BJ (cell line): ENCODE results near the gene PSMB7. TPM values are rescaled to one million over a fixed set of nuclear protein-coding genes. Genes with fewer than 3 reads are reported as not detected.

Experiments used
- CTCF ChIA-PET: fragments of 350-600 bp; formaldehyde crosslinking; extraction: SDS; loops from one replicate; lab custom pipeline; 2021; ENCODE audit warnings: antibody characterized with exemption, inconsistent platforms; lab: Yijun Ruan, JAX
- POLR2A ChIA-PET: fragments of 300-600 bp; sonication (Branson Sonifier 250); formaldehyde crosslinking; extraction: SDS; loops from one replicate; lab custom pipeline; 2021; ENCODE audit warnings: antibody characterized with exemption; lab: Charles Lee
- DNase-seq: peaks from one replicate; pipeline ENCODE4 v3.0.0-alpha.2; 2011; ENCODE audit warnings: low read depth
- H3K27me3 ChIP-seq: 2 replicates; pipeline ENCODE4 v1.6.0; 2011; ENCODE audit warnings: low read length; ENCODE audit not compliant: control insufficient read depth, insufficient read depth
- H3K36me3 ChIP-seq: 2 replicates; pipeline ENCODE4 v1.5.1; 2011; ENCODE audit warnings: low read length; ENCODE audit not compliant: control insufficient read depth, insufficient read depth
- H3K4me3 ChIP-seq: 2 replicates; pipeline ENCODE4 v1.5.1; 2011; ENCODE audit warnings: low read depth, mild to moderate bottlenecking, control low read depth, low read length
- CTCF ChIP-seq: IDR thresholded peaks from 2 replicates; pipeline ENCODE4 v1.5.1; 2011; ENCODE audit warnings: low read depth, mild to moderate bottlenecking, control low read depth, inconsistent platforms, low read length, moderate library complexity; ENCODE audit not compliant: insufficient read depth
- polyA plus RNA-seq: library from polyadenylated mRNA; depleted of rRNA; stranded (reverse); fragments of >200 nt; gene quantifications from 2 replicates; pipeline ENCODE4 v1.2.3, GENCODE V29; 2011

The PSMB7 gene
- polyA plus RNA-seq, 1 experiment, result 325 TPM

DNA sequence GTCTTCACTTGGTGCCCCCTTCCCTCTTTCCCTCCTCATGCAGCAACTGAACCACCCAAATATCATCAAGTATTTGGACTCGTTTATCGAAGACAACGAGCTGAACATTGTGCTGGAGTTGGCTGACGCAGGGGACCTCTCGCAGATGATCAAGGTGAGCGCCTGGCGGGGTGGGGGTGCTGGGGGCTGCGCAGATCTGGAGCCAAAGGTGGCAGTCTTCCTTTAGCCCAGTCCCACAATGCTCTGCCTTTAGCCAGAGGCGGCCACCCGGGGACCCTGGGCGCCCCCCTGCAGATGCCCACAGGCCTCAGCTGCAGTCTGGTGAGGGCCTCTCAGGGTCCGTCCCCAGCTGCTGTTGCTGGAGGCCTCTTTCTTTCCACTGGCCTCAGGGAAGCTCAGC lies 93.8 kb downstream of the PSMB7 start:
- POLR2A ChIA-PET, result no interaction called here
- peaks cover 43% of the 10 kb centered on the region for H3K36me3 ChIP-seq

GRCh38 chr9:124320062-124320973 lies 94.9 kb downstream of the PSMB7 start:
- CTCF ChIA-PET, result interaction anchor here (0.6 to 3.8 kb wide), 14 partner anchors 9 to 193 kb away, joined by 3 to 23 read pairs (median 3); no protein-coding TSS in a partner anchor
- TF ChIP-seq CTCF, result peak; percentile 96
- no peak for DNase-seq
- POLR2A ChIA-PET, result no interaction called here
- no peaks in the 10 kb centered on the region for H3K27me3 ChIP-seq
- no peak overlapping the region for H3K4me3 ChIP-seq
- peaks cover 49% of the 10 kb centered on the region for H3K36me3 ChIP-seq

More for the DNA sequence above, 93.8 kb downstream of the PSMB7 start:
- DNase-seq, result no peak
- CTCF ChIA-PET, result interaction anchor here (1.0 to 3.8 kb wide), 4 partner anchors 10 to 195 kb away, joined by 3 to 23 read pairs (median 8); no protein-coding TSS in a partner anchor
- no peak for TF ChIP-seq CTCF
- Histone ChIP-seq H3K27me3 (no peaks in the 10 kb centered on the region), H3K4me3 (no peak overlapping the region)

DNA sequence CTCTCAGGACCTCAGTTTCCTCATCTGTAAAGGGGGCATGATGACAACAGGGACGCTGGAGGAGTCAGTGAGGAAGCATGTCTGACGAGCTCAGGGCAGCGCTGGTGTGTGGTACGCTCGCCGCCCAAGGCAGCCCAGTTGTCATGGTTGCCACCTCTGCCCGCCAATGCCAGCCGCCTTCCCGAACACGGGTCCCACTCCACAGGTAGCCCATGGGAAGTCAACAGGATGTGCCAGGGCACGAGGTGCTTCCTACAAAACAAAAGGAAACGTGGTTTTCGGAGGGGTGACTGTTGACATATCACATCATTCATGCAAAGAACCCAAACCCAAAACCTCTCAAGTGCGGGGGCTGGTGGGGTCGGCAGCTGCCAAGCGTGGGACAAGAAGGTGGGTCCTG lies 99.4 kb downstream of the PSMB7 start:
- POLR2A ChIA-PET, result no interaction called here
- no peak for DNase-seq
- CTCF ChIA-PET, result no interaction called here
- Histone ChIP-seq H3K4me3 (no peak overlapping the region), H3K27me3 (no peaks in the 10 kb centered on the region), H3K36me3 (peaks cover 41% of the 10 kb centered on the region)
- TF ChIP-seq CTCF, result no peak

GRCh38 chr9:124313940-124314339 lies 101.3 kb downstream of the PSMB7 start:
- Histone ChIP-seq H3K27me3 (no peaks in the 10 kb centered on the region), H3K36me3 (peaks cover 39% of the 10 kb centered on the region), H3K4me3 (no peak overlapping the region)
- ChIA-PET CTCF (no interaction called here), POLR2A (no interaction called here)
- no peak for DNase-seq
- no peak for TF ChIP-seq CTCF
